Naive thymus-derived CD4-positive, alpha-beta T cell (primary cell): ENCODE results near the gene UAP1. TPM values are rescaled to one million over a fixed set of nuclear protein-coding genes. Genes with fewer than 3 reads are reported as not detected.
"Not testable (repeated sequence)": the region's sequence is repeated elsewhere in the genome, so short reads cannot be mapped to it uniquely, and the experiment has no call there.

ENCODE experiments used
- ATAC-seq: fragments of 150-1000 bp; cut with Tn5 transposase; 2 replicates; pipeline ENCODE4 v1.10.0; 2021; ENCODE audit warnings: mild to moderate bottlenecking, moderate library complexity
- CTCF ChIA-PET: fragments of 350-600 bp; sonication (Branson Sonifier 250); formaldehyde crosslinking; loops from one replicate; lab custom pipeline; 2021; ENCODE audit warnings: antibody characterized with exemption; lab: Charles Lee
- POLR2A ChIA-PET: fragments of 350-600 bp; sonication (Branson Sonifier 250); formaldehyde crosslinking; loops from one replicate; lab custom pipeline; 2021; ENCODE audit warnings: antibody characterized with exemption, inconsistent platforms; lab: Charles Lee
- DNase-seq, 9 donors: peaks; one replicate each; pipeline versions ENCODE4 v3.0.0 to v3.0.0-alpha.2; 2020 to 2022; ENCODE audit warnings: mixed read lengths in 1 of 9
- H3K27ac ChIP-seq: one replicate; pipeline ENCODE4 v1.7.0; 2013; ENCODE audit warnings: mild to moderate bottlenecking, low read depth, low read length, moderate library complexity
- H3K27me3 ChIP-seq, 2 donors: one replicate each; pipeline ENCODE4 v1.7.0; 2013; ENCODE audit warnings: low read length in 2 of 2, mild to moderate bottlenecking in 2 of 2, moderate library complexity in 2 of 2; ENCODE audit not compliant: control insufficient read depth in 2 of 2, insufficient read depth in 2 of 2
- H3K36me3 ChIP-seq, 3 experiments: 1 replicate in 2 of 3; 2 replicates in 1 of 3; pipeline ENCODE4 v1.7.0; 2013; ENCODE audit warnings: low read length in 3 of 3, mild to moderate bottlenecking in 3 of 3, moderate library complexity in 1 of 3; ENCODE audit not compliant: insufficient read depth in 3 of 3, control insufficient read depth in 2 of 3
- H3K4me1 ChIP-seq, 2 donors: one replicate each; pipeline ENCODE4 v1.7.0; 2013; ENCODE audit warnings: low read length in 2 of 2, mild to moderate bottlenecking in 2 of 2, moderate library complexity in 1 of 2; ENCODE audit not compliant: control insufficient read depth in 2 of 2, insufficient read depth in 2 of 2
- H3K4me3 ChIP-seq: 2 replicates; pipeline ENCODE4 v1.7.0; 2013; ENCODE audit warnings: mild to moderate bottlenecking, low read length
- H3K9me3 ChIP-seq, 3 experiments: 1 replicate in 2 of 3; 2 replicates in 1 of 3; pipeline ENCODE4 v1.7.0; 2013; ENCODE audit warnings: low read length in 3 of 3; ENCODE audit not compliant: control insufficient read depth in 2 of 3
- H3K27ac Mint-ChIP-seq, 9 donors: one replicate each; pipeline ENCODE4 v1.8.0; 2020 to 2022; ENCODE audit warnings: mixed read lengths in 9 of 9, mild to moderate bottlenecking in 8 of 9, moderate library complexity in 5 of 9, inconsistent platforms in 2 of 9
- H3K27me3 Mint-ChIP-seq, 5 donors: one replicate each; pipeline ENCODE4 v1.8.0; 2021 to 2022; ENCODE audit warnings: mixed read lengths in 5 of 5, mild to moderate bottlenecking in 1 of 5
- H3K36me3 Mint-ChIP-seq, 5 donors: one replicate each; pipeline ENCODE4 v1.8.0; 2020 to 2022; ENCODE audit warnings: mixed read lengths in 5 of 5, mild to moderate bottlenecking in 3 of 5, inconsistent platforms in 1 of 5
- H3K4me1 Mint-ChIP-seq, 7 donors: one replicate each; pipeline ENCODE4 v1.8.0; 2020 to 2022; ENCODE audit warnings: mixed read lengths in 7 of 7, mild to moderate bottlenecking in 3 of 7, inconsistent platforms in 1 of 7
- H3K4me3 Mint-ChIP-seq, 10 donors: one replicate each; pipeline ENCODE4 v1.8.0; 2020 to 2022; ENCODE audit warnings: mild to moderate bottlenecking in 10 of 10, mixed read lengths in 10 of 10, moderate library complexity in 6 of 10, inconsistent platforms in 2 of 10
- H3K9me3 Mint-ChIP-seq, 11 donors: one replicate each; pipeline ENCODE4 v1.8.0; 2020 to 2022; ENCODE audit warnings: mixed read lengths in 11 of 11, mild to moderate bottlenecking in 4 of 11, inconsistent platforms in 1 of 11, moderate library complexity in 1 of 11
- intact Hi-C, 2 donors: fragments of 100-400 bp; cut with micrococcal nuclease; formaldehyde crosslinking; loops; one replicate each; pipeline ENCODE4 v1.15.1; 2023
- polyA plus RNA-seq, 2 donors: library from polyadenylated mRNA; unstranded; fragments of 300-500 nt; fragmentation: Illumina TruSeq; gene quantifications; one replicate each; pipeline ENCODE4 v1.2.3, GENCODE V29; 2021
- total RNA-seq, 6 experiments: library from RNA in 5 of 6; stranded (reverse) in 5 of 6; gene quantifications; 1 replicate in 5 of 6; 2 replicates in 1 of 6; pipeline ENCODE4 v1.2.3 and lab custom pipeline; 2021 to 2026

Gene UAP1
- total and polyA plus RNA-seq, 7 experiments from 2014 or later: 18.0 to 29.6 (median 26.0) TPM

DNA sequence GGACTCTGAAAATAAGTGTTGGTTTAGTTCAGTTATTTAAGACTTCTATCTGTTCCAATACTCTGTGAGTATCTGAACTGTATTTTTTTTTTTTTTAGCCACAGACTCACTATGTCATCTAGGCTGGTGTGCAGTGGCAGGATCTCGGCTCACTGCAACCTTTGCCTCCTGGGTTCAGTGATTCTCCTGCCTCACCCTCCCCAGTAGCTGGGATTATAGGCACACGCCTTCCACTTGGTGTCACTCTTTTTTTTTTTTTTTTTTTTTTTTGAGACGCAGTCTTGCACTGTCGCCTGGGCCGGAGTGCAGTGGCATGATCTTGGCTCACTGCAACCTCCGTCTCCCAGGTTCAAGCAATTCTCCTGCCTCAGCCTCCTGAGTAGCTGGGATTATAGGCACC, 21.4 kb downstream of the UAP1 start:
- H3K27me3 Mint-ChIP-seq, H3K9me3 Mint-ChIP-seq, DNase-seq, H3K27me3 ChIP-seq, H3K4me1 Mint-ChIP-seq, H3K27ac ChIP-seq, CTCF ChIA-PET, H3K4me3 Mint-ChIP-seq, H3K4me1 ChIP-seq, POLR2A ChIA-PET, H3K9me3 ChIP-seq, ATAC-seq, H3K4me3 ChIP-seq, H3K27ac Mint-ChIP-seq, intact Hi-C loops: not testable (repeated sequence)
- peaks cover 2 to 53% (median 26%) of the 10 kb centered on the region in 5 donors for H3K36me3 Mint-ChIP-seq
- peaks cover 3 to 27% (median 5%) of the 10 kb centered on the region in 3 experiments for H3K36me3 ChIP-seq

GRCh38 chr1:162585101-162585500, 23.6 kb downstream of the UAP1 start:
- POLR2A ChIA-PET, H3K9me3 ChIP-seq, H3K27me3 ChIP-seq, H3K4me3 Mint-ChIP-seq, H3K4me1 ChIP-seq, H3K27ac Mint-ChIP-seq, H3K4me1 Mint-ChIP-seq, DNase-seq, H3K27ac ChIP-seq, intact Hi-C loops, H3K27me3 Mint-ChIP-seq, H3K4me3 ChIP-seq, ATAC-seq, H3K9me3 Mint-ChIP-seq: not testable (repeated sequence)
- H3K36me3 ChIP-seq: peaks cover 3 to 26% (median 4%) of the 10 kb centered on the region in 3 experiments
- H3K36me3 Mint-ChIP-seq: peaks cover 12 to 52% (median 27%) of the 10 kb centered on the region in 5 donors
- CTCF ChIA-PET: interaction anchor here (0.6 kb wide), 1 partner anchor 23 kb away, joined by 3 read pairs; no protein-coding TSS in a partner anchor

GRCh38 chr1:162587347-162587746, 25.8 kb downstream of the UAP1 start:
- no peak overlapping the region for H3K27ac ChIP-seq
- no peaks in the 10 kb centered on the region for H3K9me3 Mint-ChIP-seq
- CTCF ChIA-PET: no interaction called here

GRCh38 chr1:162587761-162588260, 26.3 kb downstream of the UAP1 start:
- Mint-ChIP-seq H3K27me3 (no peaks in the 10 kb centered on the region), H3K27ac (no peak overlapping the region), H3K4me3 (no peak overlapping the region), H3K4me1 (peaks cover 0 to 4% (median 0%) of the 10 kb centered on the region in 7 donors), H3K36me3 (peaks cover 3 to 50% (median 26%) of the 10 kb centered on the region in 5 donors), H3K9me3 (no peaks in the 10 kb centered on the region)
- Histone ChIP-seq H3K27ac (no peak overlapping the region), H3K4me3 (no peak overlapping the region), H3K4me1 (no peaks in the 10 kb centered on the region), H3K36me3 (peaks cover 0 to 34% (median 4%) of the 10 kb centered on the region in 3 experiments), H3K27me3 (no peaks in the 10 kb centered on the region), H3K9me3 (no peaks in the 10 kb centered on the region)
- ChIA-PET POLR2A (interaction anchor here (0.5 kb wide), 1 partner anchor 12 kb away, joined by 3 read pairs; no protein-coding TSS in a partner anchor), CTCF (no interaction called here)
- no peak for DNase-seq
- intact Hi-C loops: no loop called here
- no peak for ATAC-seq

More at GRCh38 chr1:162587347-162587746, 25.8 kb downstream of the UAP1 start:
- Histone ChIP-seq H3K9me3 (no peaks in the 10 kb centered on the region), H3K4me3 (no peak overlapping the region), H3K4me1 (no peaks in the 10 kb centered on the region), H3K27me3 (no peaks in the 10 kb centered on the region), H3K36me3 (peaks cover 0 to 30% (median 4%) of the 10 kb centered on the region in 3 experiments)
- intact Hi-C loops: no loop called here
- Mint-ChIP-seq H3K4me3 (no peak overlapping the region), H3K27ac (no peak overlapping the region), H3K36me3 (peaks cover 3 to 49% (median 22%) of the 10 kb centered on the region in 5 donors), H3K4me1 (peaks cover 0 to 4% (median 0%) of the 10 kb centered on the region in 7 donors), H3K27me3 (no peaks in the 10 kb centered on the region)
- DNase-seq (no peak), ATAC-seq (no peak)
- POLR2A ChIA-PET: interaction anchor here (0.5 kb wide), 1 partner anchor 13 kb away, joined by 3 read pairs; no protein-coding TSS in a partner anchor

DNA sequence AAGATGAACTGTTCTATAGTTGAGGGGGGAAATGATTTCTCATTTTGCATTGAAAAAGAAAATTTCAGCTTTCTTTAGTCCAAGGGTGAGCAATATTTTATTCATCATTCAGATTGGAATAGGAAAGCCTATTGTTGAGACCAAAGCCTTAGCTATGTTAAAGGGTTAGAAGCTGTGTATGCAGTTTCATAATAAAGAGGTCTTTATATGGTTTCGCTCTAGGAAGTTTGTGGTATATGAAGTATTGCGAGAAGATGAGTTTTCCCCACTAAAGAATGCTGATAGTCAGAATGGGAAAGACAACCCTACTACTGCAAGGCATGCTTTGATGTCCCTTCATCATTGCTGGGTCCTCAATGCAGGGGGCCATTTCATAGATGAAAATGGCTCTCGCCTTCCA, 28.6 kb downstream of the UAP1 start:
- Histone ChIP-seq H3K27ac (no peak overlapping the region), H3K27me3 (no peaks in the 10 kb centered on the region), H3K9me3 (no peaks in the 10 kb centered on the region), H3K4me3 (no peak overlapping the region), H3K4me1 (no peaks in the 10 kb centered on the region), H3K36me3 (peaks cover 0 to 30% (median 4%) of the 10 kb centered on the region in 3 experiments)
- POLR2A ChIA-PET: no interaction called here
- Mint-ChIP-seq H3K27me3 (no peaks in the 10 kb centered on the region), H3K36me3 (peaks cover 3 to 54% (median 35%) of the 10 kb centered on the region in 5 donors), H3K4me3 (no peak overlapping the region), H3K27ac (no peak overlapping the region), H3K9me3 (peaks cover 0 to 1% (median 0%) of the 10 kb centered on the region in 11 donors), H3K4me1 (peaks cover 0 to 4% (median 0%) of the 10 kb centered on the region in 7 donors)
- intact Hi-C loops: no loop called here
- CTCF ChIA-PET: no interaction called here
- no peak for ATAC-seq
- DNase-seq: no peak

DNA sequence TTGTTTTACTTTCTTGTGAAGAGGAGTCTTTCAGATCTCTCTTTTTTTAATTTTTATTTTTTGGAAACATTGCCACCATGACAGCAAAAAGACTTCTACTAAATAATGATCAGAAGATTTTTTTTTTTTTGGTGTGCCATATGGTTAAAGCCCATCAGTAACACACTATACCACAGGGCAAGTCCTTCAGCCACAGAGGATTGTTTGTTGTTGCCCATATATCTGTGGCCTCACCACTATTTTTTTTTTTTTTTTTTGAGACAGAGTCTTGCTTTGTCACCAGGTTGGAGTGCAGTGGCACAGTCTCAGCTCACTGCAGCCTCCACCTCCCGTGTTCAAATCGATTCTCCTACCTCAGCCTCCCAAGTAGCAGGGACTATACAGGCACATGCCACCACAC, 29.2 kb downstream of the UAP1 start:
- peaks cover 0 to 4% (median 0%) of the 10 kb centered on the region in 7 donors for H3K4me1 Mint-ChIP-seq
- intact Hi-C loops: no loop called here
- Histone ChIP-seq H3K27ac (no peak overlapping the region), H3K9me3 (no peaks in the 10 kb centered on the region), H3K4me1 (no peaks in the 10 kb centered on the region), H3K36me3 (peaks cover 0 to 30% (median 4%) of the 10 kb centered on the region in 3 experiments), H3K27me3 (no peaks in the 10 kb centered on the region), H3K4me3 (no peak overlapping the region)
- H3K4me3 Mint-ChIP-seq: no peak overlapping the region
- no peaks in the 10 kb centered on the region for H3K27me3 Mint-ChIP-seq
- H3K9me3 Mint-ChIP-seq: peaks cover 0 to 1% (median 0%) of the 10 kb centered on the region in 11 donors
- POLR2A ChIA-PET: no interaction called here
- no peak for DNase-seq
- H3K27ac Mint-ChIP-seq: no peak overlapping the region
- ATAC-seq: no peak
- peaks cover 3 to 59% (median 35%) of the 10 kb centered on the region in 5 donors for H3K36me3 Mint-ChIP-seq
- CTCF ChIA-PET: no interaction called here
